K562 treated with DMSO at 1 percent for 48 hours (cell line): ENCODE measurements around the gene DIP2A. TPM values are rescaled to one million over a fixed set of nuclear protein-coding genes. Genes with fewer than 3 reads are reported as not detected.

Experiments
- total RNA-seq: library from RNA; unstranded; fragments of 300-600 nt; gene quantifications from 2 replicates; pipeline ENCODE4 v1.2.3, GENCODE V29; 2022; ENCODE audit warnings: low replicate concordance; ENCODE audit errors: extremely low read depth

DIP2A gene, protein sequence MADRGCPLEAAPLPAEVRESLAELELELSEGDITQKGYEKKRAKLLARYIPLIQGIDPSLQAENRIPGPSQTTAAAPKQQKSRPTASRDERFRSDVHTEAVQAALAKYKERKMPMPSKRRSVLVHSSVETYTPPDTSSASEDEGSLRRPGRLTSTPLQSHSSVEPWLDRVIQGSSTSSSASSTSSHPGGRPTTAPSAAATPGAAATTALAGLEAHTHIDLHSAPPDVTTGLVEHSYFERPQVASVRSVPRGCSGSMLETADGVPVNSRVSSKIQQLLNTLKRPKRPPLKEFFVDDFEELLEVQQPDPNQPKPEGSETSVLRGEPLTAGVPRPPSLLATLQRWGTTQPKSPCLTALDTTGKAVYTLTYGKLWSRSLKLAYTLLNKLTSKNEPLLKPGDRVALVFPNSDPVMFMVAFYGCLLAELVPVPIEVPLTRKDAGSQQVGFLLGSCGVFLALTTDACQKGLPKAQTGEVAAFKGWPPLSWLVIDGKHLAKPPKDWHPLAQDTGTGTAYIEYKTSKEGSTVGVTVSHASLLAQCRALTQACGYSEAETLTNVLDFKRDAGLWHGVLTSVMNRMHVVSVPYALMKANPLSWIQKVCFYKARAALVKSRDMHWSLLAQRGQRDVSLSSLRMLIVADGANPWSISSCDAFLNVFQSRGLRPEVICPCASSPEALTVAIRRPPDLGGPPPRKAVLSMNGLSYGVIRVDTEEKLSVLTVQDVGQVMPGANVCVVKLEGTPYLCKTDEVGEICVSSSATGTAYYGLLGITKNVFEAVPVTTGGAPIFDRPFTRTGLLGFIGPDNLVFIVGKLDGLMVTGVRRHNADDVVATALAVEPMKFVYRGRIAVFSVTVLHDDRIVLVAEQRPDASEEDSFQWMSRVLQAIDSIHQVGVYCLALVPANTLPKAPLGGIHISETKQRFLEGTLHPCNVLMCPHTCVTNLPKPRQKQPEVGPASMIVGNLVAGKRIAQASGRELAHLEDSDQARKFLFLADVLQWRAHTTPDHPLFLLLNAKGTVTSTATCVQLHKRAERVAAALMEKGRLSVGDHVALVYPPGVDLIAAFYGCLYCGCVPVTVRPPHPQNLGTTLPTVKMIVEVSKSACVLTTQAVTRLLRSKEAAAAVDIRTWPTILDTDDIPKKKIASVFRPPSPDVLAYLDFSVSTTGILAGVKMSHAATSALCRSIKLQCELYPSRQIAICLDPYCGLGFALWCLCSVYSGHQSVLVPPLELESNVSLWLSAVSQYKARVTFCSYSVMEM (N-terminal part only)
- not detected in 2 replicates for total RNA-seq

DNA sequence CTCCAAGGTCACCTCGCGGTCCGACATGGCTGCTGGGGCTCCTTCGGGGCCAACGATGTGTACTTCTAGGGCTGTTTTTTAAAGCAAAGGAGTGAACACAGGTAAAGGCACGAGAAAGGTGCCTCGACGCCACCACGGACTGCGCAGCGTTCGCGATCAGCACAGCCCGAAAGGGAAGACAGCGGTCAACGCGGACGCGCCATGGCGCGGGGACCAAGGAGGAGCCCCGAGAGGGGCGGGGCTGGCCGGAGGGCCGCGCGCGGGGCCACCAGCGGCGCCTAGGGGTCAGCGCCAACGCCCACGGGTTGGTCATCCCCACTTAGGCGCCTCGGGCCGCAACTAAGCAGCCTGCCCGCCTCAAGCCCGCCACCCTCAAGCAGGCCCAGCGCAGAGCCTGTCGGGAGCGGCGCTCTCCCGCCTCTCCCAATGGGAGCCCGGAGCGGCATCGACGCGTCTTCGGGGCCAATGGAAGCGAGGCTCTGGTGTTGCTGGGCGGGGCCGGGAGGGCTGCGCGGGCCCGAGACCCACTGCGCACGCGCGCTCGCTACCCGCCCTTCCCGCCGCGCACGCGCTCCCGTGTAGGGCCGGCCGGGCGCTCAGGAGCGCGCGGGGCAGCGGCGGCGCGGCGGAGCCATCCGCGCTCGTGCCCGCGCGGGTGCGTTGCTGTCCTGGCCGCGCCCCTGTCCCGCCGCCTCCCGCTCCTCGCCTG, at the start of gene DIP2A:
Gene DIP2A, plus strand, starts transcription at position 577 of the 709 bp plus-strand sequence. CDS start 241 bp downstream, outside the sequence.

GRCh38 chr21:46604975-46605766, 146.5 kb downstream of the DIP2A start, which contains the start of gene S100B:
Gene S100B (minus strand): TSS chr21:46605082. CDS start chr21:46602415, 2,667 bp downstream.

Other genes starting within 250 kb of the DIP2A start
- not detected in 2 replicates for gene LSS, start 230.1 kb upstream of the DIP2A start, total RNA-seq
- gene MCM3AP, start 173.3 kb upstream of the DIP2A start, total RNA-seq = not detected in 2 replicates
- gene YBEY, start 172.5 kb upstream of the DIP2A start, total RNA-seq = not detected in 2 replicates
- not detected in 2 replicates for gene C21orf58, start 135.0 kb upstream of the DIP2A start, total RNA-seq
- gene PCNT, start 134.7 kb upstream of the DIP2A start, total RNA-seq = not detected in 2 replicates
- not detected in 2 replicates for gene S100B, start 146.2 kb downstream of the DIP2A start, total RNA-seq
- gene PRMT2, start 176.8 kb downstream of the DIP2A start, total RNA-seq = not detected in 2 replicates